KOPT-K1 (cell line): ENCODE results near the gene SYT11.
"Not testable (repeated sequence)": the region's sequence is repeated elsewhere in the genome, so short reads cannot be mapped to it uniquely, and the experiment has no call there.

Experiments used
- H3K27ac ChIP-seq: fragments of 200-600 bp; sonication (generic); 2 replicates; pipeline ENCODE4 v1.5.1; 2016; ENCODE audit warnings: antibody characterized with exemption, mild to moderate bottlenecking, low read depth, low read length; ENCODE audit not compliant: poor library complexity, severe bottlenecking
- H3K36me3 ChIP-seq: fragments of 200-600 bp; sonication (generic); 2 replicates; pipeline ENCODE4 v1.5.1; 2017; ENCODE audit warnings: antibody characterized with exemption, mild to moderate bottlenecking, low read length, moderate library complexity; ENCODE audit not compliant: insufficient read depth
- H3K9me3 ChIP-seq: fragments of 200-600 bp; sonication (generic); 2 replicates; pipeline ENCODE4 v1.5.1; 2017; ENCODE audit warnings: antibody characterized with exemption, low read length, mild to moderate bottlenecking; ENCODE audit not compliant: insufficient read depth, poor library complexity, severe bottlenecking

SYT11 gene

DNA sequence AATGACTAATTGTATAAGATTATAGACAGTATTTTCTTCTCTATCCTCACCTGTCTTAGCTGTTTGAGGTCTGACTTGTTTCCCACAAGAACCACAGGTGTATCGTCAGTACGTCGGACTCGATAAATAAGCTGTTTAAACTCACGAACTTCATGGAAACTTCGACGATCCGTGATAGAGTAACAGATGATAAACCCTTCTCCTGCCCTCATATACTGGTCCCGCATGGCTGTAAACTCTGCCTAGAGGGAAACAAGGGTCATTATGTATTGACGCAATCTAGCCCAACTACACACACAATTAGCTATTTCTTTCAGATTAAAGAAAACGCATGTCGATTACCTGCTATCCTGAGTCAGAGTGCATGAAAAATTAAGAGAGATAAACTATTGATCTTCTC, 44.9 kb downstream of the SYT11 start:
- Histone ChIP-seq H3K27ac (no peak overlapping the region), H3K36me3 (peaks cover 94% of the 10 kb centered on the region), H3K9me3 (no peaks in the 10 kb centered on the region)

DNA sequence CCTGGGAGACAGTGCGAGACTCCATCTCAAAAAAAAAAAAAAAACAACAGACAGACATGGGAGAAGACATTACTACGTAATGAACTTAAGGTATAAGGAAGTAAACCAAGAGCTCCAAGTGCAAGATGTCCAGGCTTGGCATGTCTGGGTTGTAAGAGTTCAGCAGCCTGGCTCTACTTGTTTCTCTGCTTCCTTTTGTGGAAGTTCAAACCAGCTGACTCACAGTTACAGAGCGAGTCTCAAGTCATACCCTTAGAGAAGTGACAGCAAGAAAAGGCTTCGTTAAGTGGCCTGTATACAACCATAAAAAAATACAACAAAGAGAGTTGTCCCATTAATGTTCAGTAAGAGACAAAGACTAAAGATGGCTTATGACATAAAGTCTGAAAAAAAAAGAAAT, 50.5 kb downstream of the SYT11 start:
- no peaks in the 10 kb centered on the region for H3K9me3 ChIP-seq
- H3K36me3 ChIP-seq, result peaks cover 81% of the 10 kb centered on the region
- no peak overlapping the region for H3K27ac ChIP-seq

GRCh38 chr1:155910621-155911121, 51.3 kb downstream of the SYT11 start:
- Histone ChIP-seq H3K27ac (peak overlapping the region; percentile 55), H3K9me3 (no peaks in the 10 kb centered on the region), H3K36me3 (peaks cover 81% of the 10 kb centered on the region)

DNA sequence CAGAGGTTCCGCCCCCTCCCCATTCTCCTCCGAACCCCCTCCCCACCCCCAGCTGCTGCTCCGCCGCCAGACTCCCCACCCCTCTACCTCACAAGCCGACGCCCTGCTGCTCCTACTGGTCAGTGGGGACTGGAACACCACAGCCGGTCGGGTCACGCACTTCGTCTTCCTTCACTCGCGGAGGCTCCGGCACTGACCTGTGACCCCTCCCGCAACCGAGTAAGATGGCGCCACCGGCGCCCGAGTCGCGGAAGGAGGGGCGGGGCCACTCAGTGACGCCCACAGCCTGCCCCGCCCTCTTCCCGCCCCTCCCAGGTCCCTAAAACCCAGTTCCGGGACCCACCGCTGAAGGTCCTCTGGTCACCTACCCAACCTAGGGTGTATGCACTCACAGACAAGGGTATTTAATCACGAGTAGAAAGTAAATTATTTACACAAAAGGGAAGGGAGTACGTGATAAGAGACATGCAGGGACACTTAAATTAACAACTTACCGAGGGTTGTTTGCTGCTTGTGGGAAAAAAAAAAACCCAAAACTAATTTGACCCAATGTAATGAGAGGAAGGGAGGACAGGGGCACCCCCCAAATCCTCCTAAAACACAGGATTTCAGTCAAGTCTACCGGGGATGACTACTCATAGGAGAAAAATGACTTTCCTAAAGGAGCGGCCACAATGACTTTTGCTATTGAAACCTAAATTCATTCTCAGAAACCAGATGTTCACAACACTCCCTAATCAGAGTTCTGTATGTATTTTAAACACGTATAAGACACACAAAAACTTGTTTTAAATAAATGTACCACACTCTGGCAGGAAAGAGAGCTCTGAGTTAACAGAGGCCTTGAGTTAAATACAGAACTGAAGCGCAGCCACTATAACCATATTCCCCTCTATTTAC, 52.0 kb downstream of the SYT11 start, which contains the start of gene RIT1:
Gene RIT1, minus strand, starts transcription at position 194 of the 900 bp plus-strand sequence. CDS start 588 bp downstream, outside the sequence.
- Histone ChIP-seq H3K27ac (peak within 1 kb of the TSS; percentile 55), H3K9me3 (no peaks in the 10 kb centered on the region), H3K36me3 (peaks cover 81% of the 10 kb centered on the region)

DNA sequence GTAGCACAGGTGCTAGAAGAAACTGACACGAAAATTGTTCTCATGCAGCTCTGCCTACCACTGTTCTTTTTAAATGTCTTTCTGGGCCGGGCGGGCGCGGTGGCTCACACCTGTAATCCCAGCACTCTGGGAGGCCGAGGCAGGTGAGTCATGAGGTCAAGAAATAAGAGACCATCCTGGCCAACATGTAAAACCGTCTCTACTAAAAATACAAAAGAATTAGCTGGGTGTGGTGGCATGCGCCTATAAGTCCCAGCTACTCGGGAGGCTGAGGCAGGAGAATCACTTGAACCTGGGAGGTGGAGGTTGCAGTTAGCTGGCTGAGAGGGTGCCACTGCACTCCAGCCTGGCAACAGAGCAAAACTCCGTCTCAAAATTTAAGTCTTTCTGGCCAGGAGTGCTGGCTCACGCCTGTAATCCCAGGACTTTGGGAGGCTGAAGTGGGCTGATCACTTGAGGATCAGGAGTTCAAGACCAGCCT, 52.7 kb downstream of the SYT11 start:
- Histone ChIP-seq H3K36me3 (peaks cover 81% of the 10 kb centered on the region), H3K9me3 (no peaks in the 10 kb centered on the region), H3K27ac (no peak overlapping the region)

- H3K27ac ChIP-seq, result no peak overlapping the region
- peaks cover 81% of the 10 kb centered on the region for H3K36me3 ChIP-seq
- H3K9me3 ChIP-seq, result no peaks in the 10 kb centered on the region
These were observed 54.8 kb downstream of the SYT11 start for GRCh38 chr1:155913969-155914757.

DNA sequence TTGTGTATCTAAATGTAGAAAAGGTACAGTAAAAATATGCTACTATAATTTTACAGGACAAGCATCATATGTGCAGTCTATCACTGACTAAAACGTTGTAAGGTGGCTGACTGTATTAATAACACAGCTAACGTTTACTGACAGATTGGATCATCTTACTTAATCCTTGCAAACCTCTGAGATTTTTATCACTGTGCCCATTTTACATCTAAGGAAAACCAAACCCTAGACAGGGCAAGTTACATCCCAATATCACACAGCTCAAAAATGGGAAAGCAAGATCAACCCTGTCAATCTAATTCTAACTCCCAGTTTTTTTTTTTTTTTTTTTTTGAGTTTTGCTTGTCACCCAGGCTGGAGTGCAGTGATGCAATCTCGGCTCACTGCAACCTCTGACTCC, 59.3 kb downstream of the SYT11 start:
- H3K27ac ChIP-seq, result no peak overlapping the region
- peaks cover 100% of the 10 kb centered on the region for H3K36me3 ChIP-seq
- H3K9me3 ChIP-seq, result no peaks in the 10 kb centered on the region

DNA sequence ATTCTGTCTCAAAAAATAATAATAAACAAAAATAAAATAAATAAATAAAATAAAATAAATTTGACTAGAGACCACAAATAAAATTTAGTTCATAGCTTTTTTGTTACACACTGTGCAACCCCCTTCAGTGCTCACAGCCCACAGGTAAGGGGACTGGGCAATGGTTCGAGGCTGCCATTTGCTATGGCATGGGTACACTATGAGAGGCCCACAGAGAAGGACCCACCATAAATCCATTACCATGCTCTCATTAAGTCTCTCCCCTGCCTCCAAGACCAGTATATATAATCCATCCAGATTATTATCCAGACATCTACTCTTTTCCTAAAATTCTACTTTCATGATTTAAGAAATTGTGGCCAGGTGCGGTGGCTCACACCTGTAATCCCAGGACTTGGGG, 60.4 kb downstream of the SYT11 start:
- peaks cover 100% of the 10 kb centered on the region for H3K36me3 ChIP-seq
- H3K27ac ChIP-seq, result no peak overlapping the region
- H3K9me3 ChIP-seq, result no peaks in the 10 kb centered on the region

- Histone ChIP-seq H3K36me3 (peaks cover 100% of the 10 kb centered on the region), H3K9me3 (no peaks in the 10 kb centered on the region), H3K27ac (no peak overlapping the region)
These were observed 61.4 kb downstream of the SYT11 start for GRCh38 chr1:155920717-155921116.

GRCh38 chr1:155925506-155925905, 66.1 kb downstream of the SYT11 start:
- Histone ChIP-seq H3K9me3 (no peaks in the 10 kb centered on the region), H3K27ac (no peak overlapping the region), H3K36me3 (peaks cover 99% of the 10 kb centered on the region)

- Histone ChIP-seq H3K36me3 (peaks cover 95% of the 10 kb centered on the region), H3K9me3 (no peaks in the 10 kb centered on the region), H3K27ac (no peak overlapping the region)
These were observed 69.7 kb downstream of the SYT11 start for GRCh38 chr1:155929057-155929456.

GRCh38 chr1:155930725-155931124, 71.4 kb downstream of the SYT11 start:
- H3K36me3 ChIP-seq, result peaks cover 78% of the 10 kb centered on the region

DNA sequence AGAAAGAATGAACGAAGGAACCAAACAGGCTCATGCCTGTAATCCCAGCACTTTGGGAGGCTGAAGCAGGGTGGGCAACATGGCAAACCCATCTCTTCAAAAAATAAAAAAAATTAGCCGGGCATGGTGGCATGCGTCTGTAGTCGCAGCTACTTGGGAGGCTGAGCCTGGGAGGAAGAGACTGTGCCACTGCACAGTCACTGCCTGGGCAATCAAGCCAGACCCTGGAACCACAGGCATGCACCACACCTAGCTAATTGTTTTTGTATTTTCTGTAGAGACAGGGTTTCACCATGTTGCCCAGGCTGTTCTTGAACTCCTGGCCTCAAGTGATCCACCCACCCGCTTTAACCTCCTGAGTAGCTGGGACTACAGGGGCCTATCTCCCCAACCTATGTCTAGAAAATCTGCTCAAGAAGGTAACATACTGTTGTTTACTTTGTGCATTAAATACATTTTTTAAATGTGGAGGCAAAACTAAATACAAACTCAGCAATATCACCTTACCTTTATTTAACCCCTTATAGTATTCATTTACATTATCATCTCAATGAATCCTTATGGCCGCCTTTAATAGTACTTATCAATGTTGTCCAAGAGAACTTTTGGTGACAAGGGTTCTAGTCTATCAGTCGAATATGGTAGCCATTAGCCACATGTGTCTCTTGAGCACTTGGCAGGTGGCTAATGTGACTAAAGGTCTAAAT, 72.1 kb downstream of the SYT11 start:
- H3K36me3 ChIP-seq, result peaks cover 70% of the 10 kb centered on the region
- H3K9me3 ChIP-seq, result no peaks in the 10 kb centered on the region
- no peak overlapping the region for H3K27ac ChIP-seq

More at GRCh38 chr1:155930725-155931124, 71.4 kb downstream of the SYT11 start:
- not testable (repeated sequence) for H3K27ac ChIP-seq, H3K9me3 ChIP-seq

DNA sequence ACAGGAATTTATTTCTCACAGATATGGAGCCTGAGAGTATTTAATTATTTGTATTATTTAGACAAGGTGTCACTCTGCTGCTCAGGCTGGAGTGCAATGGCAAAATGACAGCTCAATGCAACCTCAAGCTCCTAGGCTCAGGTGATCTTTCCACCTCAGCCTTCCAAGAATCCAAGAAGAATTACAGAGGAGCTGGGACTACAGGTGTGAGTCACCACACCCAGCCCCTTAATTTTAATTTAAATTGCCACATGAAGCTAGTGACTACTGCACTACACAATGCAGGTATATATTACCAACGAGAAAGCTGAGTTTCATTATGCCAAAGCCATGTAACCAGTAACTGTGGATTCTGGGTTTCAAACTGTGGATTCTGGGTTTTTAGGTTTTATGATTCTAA, 72.7 kb downstream of the SYT11 start:
- Histone ChIP-seq H3K27ac (no peak overlapping the region), H3K36me3 (peaks cover 65% of the 10 kb centered on the region)

More for the DNA sequence above, 72.7 kb downstream of the SYT11 start:
- H3K9me3 ChIP-seq, result no peaks in the 10 kb centered on the region
